Smooth muscle cell (in vitro differentiated cells): ENCODE measurements around the gene VPS54. TPM values are rescaled to one million over a fixed set of nuclear protein-coding genes. Genes with fewer than 3 reads are reported as not detected.
A peak's percentile ranks its signal among the peaks of the same experiment; 100 is the strongest.

Experiments used
- DNase-seq: peaks from one replicate; lab custom pipeline; 2025; ENCODE audit not compliant: unreplicated experiment; lab: John Stamatoyannopoulos, UW
- H2AFZ ChIP-seq: fragments of 200-600 bp; sonication (generic); 2 replicates; pipeline ENCODE4 v1.6.0; 2016; ENCODE audit warnings: antibody characterized with exemption, low read depth, mild to moderate bottlenecking
- H3F3A ChIP-seq: fragments of 200-600 bp; sonication (generic); 2 replicates; pipeline ENCODE4 v1.6.0; 2017; ENCODE audit warnings: antibody characterized with exemption, low read depth
- H3K27ac ChIP-seq: fragments of 200-600 bp; sonication (generic); 2 replicates; pipeline ENCODE4 v1.5.1; 2016; ENCODE audit warnings: low read depth, mild to moderate bottlenecking
- H3K27me3 ChIP-seq: fragments of 200-600 bp; sonication (generic); 2 replicates; pipeline ENCODE4 v1.6.1; 2016; ENCODE audit warnings: low read depth, mild to moderate bottlenecking
- H3K36me3 ChIP-seq: fragments of 200-600 bp; sonication (generic); 2 replicates; pipeline ENCODE4 v1.5.1; 2016; ENCODE audit warnings: low read depth
- H3K4me1 ChIP-seq: fragments of 200-600 bp; sonication (generic); 2 replicates; pipeline ENCODE4 v1.5.1; 2016; ENCODE audit warnings: low read depth
- H3K4me2 ChIP-seq: fragments of 200-600 bp; sonication (generic); 2 replicates; pipeline ENCODE4 v1.6.0; 2016; ENCODE audit warnings: mild to moderate bottlenecking
- H3K4me3 ChIP-seq: fragments of 200-600 bp; sonication (generic); 2 replicates; pipeline ENCODE4 v1.5.1; 2016; ENCODE audit warnings: mild to moderate bottlenecking
- H3K79me2 ChIP-seq: fragments of 200-600 bp; sonication (generic); 2 replicates; pipeline ENCODE4 v1.6.0; 2016; ENCODE audit warnings: low read depth, mild to moderate bottlenecking
- H3K9ac ChIP-seq: fragments of 200-600 bp; sonication (generic); 2 replicates; pipeline ENCODE4 v1.6.0; 2016; ENCODE audit warnings: low read depth
- H3K9me3 ChIP-seq: fragments of 200-600 bp; sonication (generic); replicated peaks from 2 replicates; pipeline ENCODE4 v1.5.1; 2016; ENCODE audit warnings: low read depth
- H4K20me1 ChIP-seq: fragments of 200-600 bp; sonication (generic); 2 replicates; pipeline ENCODE4 v1.6.0; 2016; ENCODE audit warnings: low read depth
- WGBS: methylation state at CpG from one replicate; pipeline ENCODE4 v1.1.7; 2016; ENCODE audit warnings: low lambda C conversion rate; 5-methylcytosine and 5-hydroxymethylcytosine counted together
- polyA plus RNA-seq: library from polyadenylated mRNA; unstranded; fragments of >200 nt; fragmentation: Nextera tagmentation; extraction: Ambion mirVana; gene quantifications from 2 replicates; pipeline ENCODE4 v1.2.1, GENCODE V29; 2016
- total RNA-seq: library from RNA; depleted of rRNA; stranded (reverse); fragments of >200 nt; gene quantifications from 2 replicates; pipeline ENCODE4 v1.2.3, GENCODE V29; 2014
- TF ChIP-seq, protein P1 (sequence below): fragments of 200-600 bp; sonication (generic); IDR thresholded peaks from 2 replicates; pipeline ENCODE4 v1.5.1; 2017; ENCODE audit warnings: borderline replicate concordance, mild to moderate bottlenecking, antibody characterized with exemption; ENCODE audit not compliant: insufficient read depth, poor library complexity, severe bottlenecking

Gene VPS54
- total and polyA plus RNA-seq, 2 experiments from 2014 or later: 12.8 to 36.9 TPM

- H3K4me1 ChIP-seq: peaks cover 12% of the 10 kb centered on the region
- H3K4me2 ChIP-seq: peak overlapping the region; percentile 4
- no peaks in the 10 kb centered on the region for H3K36me3 ChIP-seq
- H3K27me3 ChIP-seq: no peaks in the 10 kb centered on the region
- no peaks in the 10 kb centered on the region for H3F3A ChIP-seq
- H3K9me3 ChIP-seq: no peaks in the 10 kb centered on the region
- H3K27ac ChIP-seq: no peak overlapping the region
- no peak overlapping the region for H2AFZ ChIP-seq
- no peaks in the 10 kb centered on the region for H3K79me2 ChIP-seq
- H4K20me1 ChIP-seq: no peaks in the 10 kb centered on the region
- DNase-seq: no peak
- TF ChIP-seq, protein P1, sequence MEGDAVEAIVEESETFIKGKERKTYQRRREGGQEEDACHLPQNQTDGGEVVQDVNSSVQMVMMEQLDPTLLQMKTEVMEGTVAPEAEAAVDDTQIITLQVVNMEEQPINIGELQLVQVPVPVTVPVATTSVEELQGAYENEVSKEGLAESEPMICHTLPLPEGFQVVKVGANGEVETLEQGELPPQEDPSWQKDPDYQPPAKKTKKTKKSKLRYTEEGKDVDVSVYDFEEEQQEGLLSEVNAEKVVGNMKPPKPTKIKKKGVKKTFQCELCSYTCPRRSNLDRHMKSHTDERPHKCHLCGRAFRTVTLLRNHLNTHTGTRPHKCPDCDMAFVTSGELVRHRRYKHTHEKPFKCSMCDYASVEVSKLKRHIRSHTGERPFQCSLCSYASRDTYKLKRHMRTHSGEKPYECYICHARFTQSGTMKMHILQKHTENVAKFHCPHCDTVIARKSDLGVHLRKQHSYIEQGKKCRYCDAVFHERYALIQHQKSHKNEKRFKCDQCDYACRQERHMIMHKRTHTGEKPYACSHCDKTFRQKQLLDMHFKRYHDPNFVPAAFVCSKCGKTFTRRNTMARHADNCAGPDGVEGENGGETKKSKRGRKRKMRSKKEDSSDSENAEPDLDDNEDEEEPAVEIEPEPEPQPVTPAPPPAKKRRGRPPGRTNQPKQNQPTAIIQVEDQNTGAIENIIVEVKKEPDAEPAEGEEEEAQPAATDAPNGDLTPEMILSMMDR: peak; percentile 78
- no peak overlapping the region for H3K4me3 ChIP-seq
- no peak overlapping the region for H3K9ac ChIP-seq
- WGBS: 13% methylated on average over 3 of the region's 3 CpGs
These were observed 30.5 kb upstream of the VPS54 start for GRCh38 chr2:64049633-64050220.

- H3K27me3 ChIP-seq: no peaks in the 10 kb centered on the region
- H2AFZ ChIP-seq: no peak overlapping the region
- no peak overlapping the region for H3K4me2 ChIP-seq
- no peak overlapping the region for H3K4me3 ChIP-seq
- H3F3A ChIP-seq: no peaks in the 10 kb centered on the region
- H3K4me1 ChIP-seq: no peaks in the 10 kb centered on the region
- no peaks in the 10 kb centered on the region for H4K20me1 ChIP-seq
- H3K9ac ChIP-seq: no peak overlapping the region
- 94% methylated on average over 2 of the region's 2 CpGs for WGBS
- H3K9me3 ChIP-seq: no peaks in the 10 kb centered on the region
- DNase-seq: no peak
- TF ChIP-seq, protein P1: no peak
- no peaks in the 10 kb centered on the region for H3K36me3 ChIP-seq
- no peak overlapping the region for H3K27ac ChIP-seq
- no peaks in the 10 kb centered on the region for H3K79me2 ChIP-seq
These were observed 26.7 kb upstream of the VPS54 start for GRCh38 chr2:64045938-64046337.

- Histone ChIP-seq H3K4me2 (no peak overlapping the region), H3K9ac (no peak overlapping the region), H3K9me3 (no peaks in the 10 kb centered on the region), H3K36me3 (no peaks in the 10 kb centered on the region), H4K20me1 (no peaks in the 10 kb centered on the region), H3K4me1 (peaks cover 8% of the 10 kb centered on the region), H3F3A (peaks cover 5% of the 10 kb centered on the region), H3K27ac (no peak overlapping the region), H2AFZ (no peak overlapping the region), H3K4me3 (no peak overlapping the region), H3K79me2 (no peaks in the 10 kb centered on the region), H3K27me3 (no peaks in the 10 kb centered on the region)
- no peak for DNase-seq
- 90% methylated on average over 3 of the region's 3 CpGs for WGBS
- TF ChIP-seq, protein P1: no peak
These were observed 20.9 kb upstream of the VPS54 start for GRCh38 chr2:64040161-64040560.
